ENCODE results near the gene FLNB.

Gene FLNB

GRCh38 chr3:58072052-58072762 lies 64.0 kb downstream of the FLNB start:
- in situ Hi-C loops (cut with HindIII; ENCODE audit: low sequenced_read_pairs), result no loop called here

GRCh38 chr3:58072763-58073130 lies 64.5 kb downstream of the FLNB start:
- in situ Hi-C loops (cut with HindIII; ENCODE audit: low sequenced_read_pairs), result no loop called here

GRCh38 chr3:58073301-58074108 lies 65.3 kb downstream of the FLNB start:
- in situ Hi-C loops (cut with HindIII; ENCODE audit: low sequenced_read_pairs), result no loop called here

GRCh38 chr3:58074116-58074715 lies 66.0 kb downstream of the FLNB start:
- in situ Hi-C loops (cut with HindIII; ENCODE audit: low sequenced_read_pairs), result no loop called here

- in situ Hi-C loops (cut with HindIII; ENCODE audit: low sequenced_read_pairs), result no loop called here
Observed at GRCh38 chr3:58074997-58075396, 66.8 kb downstream of the FLNB start.

- in situ Hi-C loops (cut with HindIII; ENCODE audit: low sequenced_read_pairs), result no loop called here
Observed at GRCh38 chr3:58077596-58078285, 69.5 kb downstream of the FLNB start.

- in situ Hi-C loops (cut with HindIII; ENCODE audit: low sequenced_read_pairs), result no loop called here
Observed at GRCh38 chr3:58078610-58079009, 70.4 kb downstream of the FLNB start.

- in situ Hi-C loops (cut with HindIII; ENCODE audit: low sequenced_read_pairs), result no loop called here
Observed at GRCh38 chr3:58079773-58080172, 71.6 kb downstream of the FLNB start.

GRCh38 chr3:58082047-58082446 lies 73.8 kb downstream of the FLNB start:
- in situ Hi-C loops (cut with HindIII; ENCODE audit: low sequenced_read_pairs), result no loop called here

GRCh38 chr3:58084166-58084565 lies 75.9 kb downstream of the FLNB start:
- in situ Hi-C loops (cut with HindIII; ENCODE audit: low sequenced_read_pairs), result no loop called here

- in situ Hi-C loops (cut with HindIII; ENCODE audit: low sequenced_read_pairs), result no loop called here
Observed at GRCh38 chr3:58084788-58085543, 76.7 kb downstream of the FLNB start.

- in situ Hi-C loops (cut with HindIII; ENCODE audit: low sequenced_read_pairs), result no loop called here
Observed at GRCh38 chr3:58085616-58086015, 77.4 kb downstream of the FLNB start.

- in situ Hi-C loops (cut with HindIII; ENCODE audit: low sequenced_read_pairs), result no loop called here
Observed at GRCh38 chr3:58088501-58088900, 80.3 kb downstream of the FLNB start.

GRCh38 chr3:58090351-58090750 lies 82.1 kb downstream of the FLNB start:
- in situ Hi-C loops (cut with HindIII; ENCODE audit: low sequenced_read_pairs), result loop anchor here (5.0 kb wide), 3 partner anchors 43 to 73 kb away; no protein-coding TSS in a partner anchor

- in situ Hi-C loops (cut with HindIII; ENCODE audit: low sequenced_read_pairs), result loop anchor here (5.0 kb wide), 3 partner anchors 45 to 75 kb away; no protein-coding TSS in a partner anchor
Observed at GRCh38 chr3:58092521-58092920, 84.3 kb downstream of the FLNB start.

- in situ Hi-C loops (cut with HindIII; ENCODE audit: low sequenced_read_pairs), result loop anchor here (5.0 kb wide), 3 partner anchors 46 to 76 kb away; no protein-coding TSS in a partner anchor
Observed at GRCh38 chr3:58093574-58094195, 85.5 kb downstream of the FLNB start.

GRCh38 chr3:58094657-58095056 lies 86.4 kb downstream of the FLNB start:
- in situ Hi-C loops (cut with HindIII; ENCODE audit: low sequenced_read_pairs), result loop anchor here (5.0 kb wide), 3 partner anchors 47 to 77 kb away; no protein-coding TSS in a partner anchor

GRCh38 chr3:58095603-58096138 lies 87.4 kb downstream of the FLNB start:
- in situ Hi-C loops (cut with HindIII; ENCODE audit: low sequenced_read_pairs), result no loop called here

- in situ Hi-C loops (cut with HindIII; ENCODE audit: low sequenced_read_pairs), result no loop called here
Observed at GRCh38 chr3:58098531-58098930, 90.3 kb downstream of the FLNB start.

- in situ Hi-C loops (cut with HindIII; ENCODE audit: low sequenced_read_pairs), result no loop called here
Observed at GRCh38 chr3:58099865-58100264, 91.6 kb downstream of the FLNB start.
